Heart right ventricle (tissue), 16 donors: ENCODE results near the gene ATP10A. TPM values are rescaled to one million over a fixed set of nuclear protein-coding genes. Genes with fewer than 3 reads are reported as not detected.

ENCODE experiments used
- ATAC-seq, 8 donors: fragments of 200-7000 bp; cut with Tn5 transposase; one replicate each; pipeline ENCODE4 v1.9.1; 2020; ENCODE audit warnings: mild to moderate bottlenecking in 8 of 8, moderate library complexity in 8 of 8, moderate number of reproducible peaks in 1 of 8
- DNase-seq, 2 donors: peaks; one replicate each; pipeline ENCODE4 v3.0.0-alpha.2; 2020
- H3K27ac ChIP-seq, 10 donors: fragments of 200-600 bp; sonication (generic) in 2 of 10; one replicate each; pipeline versions ENCODE4 v1.5.0 to v1.8.0; 2020 to 2022; ENCODE audit warnings: mild to moderate bottlenecking in 3 of 10
- H3K27me3 ChIP-seq, 7 donors: fragments of 200-600 bp; one replicate each; pipeline ENCODE4 v1.8.0; 2021 to 2022; ENCODE audit warnings: mild to moderate bottlenecking in 2 of 7
- H3K36me3 ChIP-seq, 9 donors: fragments of 200-600 bp; sonication (generic) in 1 of 9; one replicate each; pipeline versions ENCODE4 v1.5.0 to v1.8.0; 2020 to 2022; ENCODE audit warnings: mild to moderate bottlenecking in 2 of 9
- H3K4me1 ChIP-seq, 9 donors: fragments of 200-600 bp; sonication (generic) in 1 of 9; one replicate each; pipeline versions ENCODE4 v1.5.0 to v1.8.0; 2020 to 2022; ENCODE audit warnings: mild to moderate bottlenecking in 4 of 9
- H3K4me3 ChIP-seq, 10 donors: fragments of 200-600 bp; sonication (generic) in 2 of 10; one replicate each; pipeline versions ENCODE4 v1.5.0 to v1.8.0; 2020 to 2022; ENCODE audit warnings: mild to moderate bottlenecking in 7 of 10, moderate library complexity in 2 of 10
- H3K9me3 ChIP-seq, 11 donors: fragments of 200-600 bp in 10 of 11; sonication (generic) in 2 of 11; one replicate each; pipeline versions ENCODE4 v1.5.0 to v1.8.0; 2013 to 2022; ENCODE audit warnings: mild to moderate bottlenecking in 2 of 11, control low read depth in 1 of 11, moderate library complexity in 1 of 11
- CTCF ChIP-seq, 9 donors: fragments of 200-600 bp; sonication (generic) in 2 of 9; IDR thresholded peaks; one replicate each; pipeline versions ENCODE4 v1.5.0 to v1.8.0; 2021 to 2022; ENCODE audit warnings: antibody characterized with exemption in 9 of 9, mild to moderate bottlenecking in 5 of 9, moderate library complexity in 1 of 9
- WGBS, 2 donors: extraction: QIAGEN DNeasy Blood & Tissue Kit; methylation state at CpG; one replicate each; pipeline ENCODE4 v1.1.7; 2013; ENCODE audit warnings: inconsistent platforms in 1 of 2; 5-methylcytosine and 5-hydroxymethylcytosine counted together
- intact Hi-C, 10 donors: fragments of 100-400 bp; cut with DNase I; formaldehyde crosslinking; loops; one replicate each; pipeline versions ENCODE4 v1.11.1 to v1.14.2; 2022
- polyA plus RNA-seq, 2 donors: library from polyadenylated mRNA; stranded (reverse); fragments of 200-250 nt; gene quantifications; one replicate each; pipeline ENCODE4 v1.2.3, GENCODE V29; 2013
- total RNA-seq, 10 donors: library from RNA; stranded (reverse); fragmentation: NEBNext Ultra II Directional in 3 of 10; extraction: Animal tissue kit (Norgen Biotek cat#: 25700) in 3 of 10; gene quantifications; one replicate each; pipeline versions ENCODE4 v1.2.1 to v1.2.4, GENCODE V29; 2021 to 2023
- donor health status: Arrhythmogenic right ventricular cardiomyopathy.
- donor health status: ischemic (EF 13 %, LVEDD 7.1; RV severe dilation, severe dysfunction).
- donor health status: healthy with polysubstance abuse.
- donor health status: DM: no; HTN: yes; CAD: no.
- donor health status: DM: no; HTN: no; CAD: no.
- donor health status: ischemic (EF 25% LVEDD 6.9; RV normal size, moderate dysfunction).
- donor health status: ischemic (EF 25% LVEDD 5.7; RV mildly dilated, moderate dysfunction).
- donor health status: healthy.
- donor health status: DM: yes; HTN: yes; CAD: no.
- donor health status: Ischemic cardiomyopathy.
- donor health status: ischemic (EF 35%, LVEDD 5.7; RV mildly dilated, moderate dysfunction).
- donor health status: nonischemic (EF 11% LVEDD 7.7; RV severe dilation, severe dysfunction).
- donor health status: DM: yes; HTN: yes; CAD: no.
- donor health status: PGD.
- donor health status: ischemic (EF 29% LVEDD 5.4; RV normal size, mild dysfunction).
- donor health status: nonischemic (EF 23%, LVEDD 6.1; RV moderate dilation, normal function).

The ATP10A gene
- total and polyA plus RNA-seq, 12 donors = 0.45 to 2.2 (median 0.89) TPM

- ATAC-seq (no peak), DNase-seq (no peak)
- no peak for TF ChIP-seq CTCF (IDR thresholded peaks at IDR 0.05)
- Histone ChIP-seq H3K36me3 (no peaks in the 10 kb centered on the region), H3K4me3 (no peak overlapping the region), H3K4me1 (peaks cover 3 to 37% (median 21%) of the 10 kb centered on the region in 9 donors), H3K27ac (no peak overlapping the region), H3K9me3 (peaks cover 0 to 5% (median 0%) of the 10 kb centered on the region in 11 donors), H3K27me3 (no peaks in the 10 kb centered on the region)
- WGBS, 2 donors = 89 to 98% methylated on average over 5 of the region's 5 CpGs
- intact Hi-C loops = loop anchor here in 1 of 10 donors (10.0 kb wide), 1 partner anchor 152 kb away; no protein-coding TSS in a partner anchor
Observed at GRCh38 chr15:25687276-25687675, 175.9 kb downstream of the ATP10A start.

DNA sequence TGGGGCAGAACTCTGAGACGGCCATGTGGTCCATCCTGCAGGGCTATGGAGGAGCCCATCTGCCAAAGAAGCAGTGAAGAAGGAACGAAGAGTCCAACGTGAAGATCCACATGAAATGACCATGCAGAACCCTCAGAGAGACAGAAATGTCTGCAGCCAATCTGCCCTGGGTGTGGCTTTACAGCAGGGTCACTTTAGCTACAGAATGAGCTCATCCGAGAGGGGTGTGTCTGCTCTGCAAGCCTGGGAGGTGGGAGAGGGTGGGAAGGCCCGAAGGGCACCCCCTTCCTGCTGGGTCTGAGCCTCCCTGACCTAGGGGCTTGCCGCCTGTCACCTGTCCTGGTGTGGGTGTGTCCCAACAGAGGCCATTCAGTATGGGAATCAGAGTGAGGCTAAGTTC, 176.3 kb downstream of the ATP10A start:
- H3K9me3 ChIP-seq = peaks cover 0 to 5% (median 0%) of the 10 kb centered on the region in 11 donors
- H3K27ac ChIP-seq = no peak overlapping the region
- peaks cover 3 to 41% (median 23%) of the 10 kb centered on the region in 9 donors for H3K4me1 ChIP-seq
- H3K4me3 ChIP-seq = no peak overlapping the region
- ATAC-seq (no peak), DNase-seq (no peak)
- TF ChIP-seq CTCF (IDR thresholded peaks at IDR 0.05) = no peak
- no peaks in the 10 kb centered on the region for H3K27me3 ChIP-seq
- 71% methylated on average over 6 of the region's 6 CpGs; no CpG with 5 or more reads in 1 of the 2 donors for WGBS, 2 donors
- no peaks in the 10 kb centered on the region for H3K36me3 ChIP-seq
- intact Hi-C loops = loop anchor here in 1 of 10 donors (10.0 kb wide), 1 partner anchor 152 kb away; no protein-coding TSS in a partner anchor

GRCh38 chr15:25684521-25685431, 178.4 kb downstream of the ATP10A start:
- Histone ChIP-seq H3K27ac (peak overlapping the region in 4 of 10 donors; percentile 6 to 48 (median 23)), H3K4me1 (peaks cover 3 to 36% (median 23%) of the 10 kb centered on the region in 9 donors), H3K9me3 (peaks cover 0 to 5% (median 0%) of the 10 kb centered on the region in 11 donors), H3K36me3 (peaks cover 0 to 6% (median 0%) of the 10 kb centered on the region in 9 donors), H3K4me3 (no peak overlapping the region), H3K27me3 (no peaks in the 10 kb centered on the region)
- no peak for TF ChIP-seq CTCF (IDR thresholded peaks at IDR 0.05)
- ATAC-seq (peak in 6 of 8 donors; percentile 21 to 73 (median 55)), DNase-seq (no peak)
- intact Hi-C loops = loop anchor here in 1 of 10 donors (5.0 to 10.0 kb wide), 2 partner anchors 117 to 150 kb away; no protein-coding TSS in a partner anchor
- WGBS, 2 donors = 74% methylated on average over 13 of the region's 13 CpGs

- WGBS, 2 donors = 48 to 71% methylated on average over 3 of the region's 3 CpGs
- DNase-seq (no peak), ATAC-seq (peak in 3 of 8 donors; percentile 4 to 23 (median 22))
- H3K4me1 ChIP-seq = peaks cover 3 to 36% (median 23%) of the 10 kb centered on the region in 9 donors
- H3K36me3 ChIP-seq = peaks cover 0 to 6% (median 0%) of the 10 kb centered on the region in 9 donors
- TF ChIP-seq CTCF (IDR thresholded peaks at IDR 0.05) = peak in 1 of 9 donors; percentile 14
- intact Hi-C loops = loop anchor here in 1 of 10 donors (5.0 to 10.0 kb wide), 2 partner anchors 117 to 149 kb away; no protein-coding TSS in a partner anchor
- H3K27me3 ChIP-seq = no peaks in the 10 kb centered on the region
- H3K9me3 ChIP-seq = peaks cover 0 to 5% (median 0%) of the 10 kb centered on the region in 11 donors
- peak overlapping the region in 6 of 10 donors; percentile 6 to 48 (median 19) for H3K27ac ChIP-seq
- no peak overlapping the region for H3K4me3 ChIP-seq
Observed at GRCh38 chr15:25683911-25684310, 179.2 kb downstream of the ATP10A start.
